ENCODE results near the gene LENG8. TPM values are rescaled to one million over a fixed set of nuclear protein-coding genes. Genes with fewer than 3 reads are reported as not detected.

Gene LENG8
- total and polyA plus RNA-seq, 10 of the 15 experiments (the other 5 are each of a cell fraction or from before 2014, with no cell fraction given): 2.3 to 145 (median 34.4) TPM

DNA sequence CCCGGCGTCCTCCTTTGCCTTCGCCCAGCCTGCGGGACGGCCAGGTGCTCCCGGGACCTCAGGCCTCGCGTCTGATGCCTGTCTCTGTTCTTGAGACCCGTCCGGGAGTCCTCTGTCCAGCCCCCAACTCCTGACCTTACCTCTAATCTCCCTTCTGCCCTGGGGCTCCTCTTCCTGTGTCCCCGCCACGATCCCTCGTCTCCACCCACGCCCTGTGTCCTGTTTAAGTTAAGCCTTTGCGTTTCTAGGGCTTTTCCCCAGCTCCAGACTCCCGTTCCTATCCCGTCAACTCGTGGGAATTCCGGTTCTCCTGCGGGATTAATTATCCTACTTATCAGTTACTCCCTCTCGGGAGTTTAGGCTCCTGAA, 686 bp downstream of the LENG8 start:
- H3K79me2 ChIP-seq (ENCODE audit: control insufficient read depth, insufficient read depth, low read length): peaks cover 56% of the 10 kb centered on the region
- 0 out of 2 replicates have a peak, but pooled peaks have one; percentile 5 for TF ChIP-seq BMI1 (IDR thresholded peaks at IDR 0.05; ENCODE audit: borderline replicate concordance)
- TF ChIP-seq CHD2 (IDR thresholded peaks at IDR 0.05; ENCODE audit: borderline replicate concordance, low read depth, low read length): no peak
- peak in 1 of 2 experiments; percentile 49; a peak in 1 of 3 replicates for TF ChIP-seq EGR1 (IDR thresholded peaks at IDR 0.05; ENCODE audit: borderline replicate concordance in 1 of 2, low read depth in 2 of 2, low read length in 2 of 2)
- H3K4me3 ChIP-seq: peak overlapping the region; percentile 90
- peak overlapping the region; percentile 93 for H3K27ac ChIP-seq (ENCODE audit: control insufficient read depth, insufficient read depth)
- peaks cover 13 to 22% of the 10 kb centered on the region in 2 experiments for H3K36me3 ChIP-seq (ENCODE audit: control insufficient read depth in 2 of 2, insufficient read depth in 2 of 2, low read length in 1 of 2)
- H2AFZ ChIP-seq (ENCODE audit: control insufficient read depth, low read depth, low read length): no peak overlapping the region
- RAD21 ChIA-PET (ENCODE audit: unreplicated experiment): interaction anchor here (1.5 kb wide), 1 partner anchor 61 kb away, joined by 3 read pairs; no protein-coding TSS in a partner anchor
- H3K27me3 ChIP-seq (replicated peaks in 1 of 2; ENCODE audit: control insufficient read depth in 2 of 2, insufficient read depth in 2 of 2, low read length in 1 of 2): no peaks in the 10 kb centered on the region
- POLR2A ChIA-PET: interaction anchor here (1.3 kb wide), 1 partner anchor 167 kb away, joined by 4 read pairs; no protein-coding TSS in a partner anchor
- intact Hi-C loops (cut with micrococcal nuclease; ENCODE audit: unreplicated experiment): loop anchor here (1.0 kb wide), 1 partner anchor 14 kb away; the partner anchor contains the start of gene LENG9
- H3K9ac ChIP-seq (ENCODE audit: control insufficient read depth, insufficient read depth, low read length): peak overlapping the region; percentile 92
- CTCF ChIA-PET: no interaction called here
- H3K4me1 ChIP-seq (ENCODE audit: control insufficient read depth, insufficient read depth, low read length): no peaks in the 10 kb centered on the region
- FAIRE-seq (no peak), DNase-seq (ENCODE audit: low read depth, low spot score) (no peak), ATAC-seq (no peak)
- SMC1A ChIA-PET (ENCODE audit: uncharacterized antibody, unreplicated experiment): no interaction called here
- in situ Hi-C loops (cut with MboI): no loop called here
- no peaks in the 10 kb centered on the region for H3K9me3 ChIP-seq (replicated peaks; ENCODE audit: control insufficient read depth, insufficient read depth, low read length)
- WGBS (ENCODE audit: insufficient coverage, insufficient replicate concordance, low lambda C conversion rate, missing lambda C conversion rate): 1% methylated on average over 21 of the region's 21 CpGs
- H4K20me1 ChIP-seq (ENCODE audit: control insufficient read depth, insufficient read depth): peaks cover 7% of the 10 kb centered on the region
- peak overlapping the region; percentile 89 for H3K4me2 ChIP-seq (ENCODE audit: control insufficient read depth, insufficient read depth)
- BruUV-seq (replicated peaks): no TSS peak

- H3K36me3 ChIP-seq (ENCODE audit: control insufficient read depth in 2 of 2, insufficient read depth in 2 of 2, low read length in 1 of 2): peaks cover 15 to 39% of the 10 kb centered on the region in 2 experiments
- ChIA-PET RAD21 (ENCODE audit: unreplicated experiment) (no interaction called here), SMC1A (ENCODE audit: uncharacterized antibody, unreplicated experiment) (no interaction called here), CTCF (interaction anchor here (1.0 to 1.5 kb wide), 2 partner anchors 12 to 27 kb away, joined by 3 to 4 read pairs; partner anchors contain the start of gene LENG9), POLR2A (no interaction called here)
- WGBS (ENCODE audit: insufficient coverage, insufficient replicate concordance, low lambda C conversion rate, missing lambda C conversion rate): 58% methylated on average over 9 of the region's 9 CpGs
- H3K4me3 ChIP-seq: peak overlapping the region; percentile 90
- ATAC-seq (no peak), DNase-seq (ENCODE audit: low read depth, low spot score) (no peak), FAIRE-seq (no peak)
- no peaks in the 10 kb centered on the region for H3K27me3 ChIP-seq (replicated peaks in 1 of 2; ENCODE audit: control insufficient read depth in 2 of 2, insufficient read depth in 2 of 2, low read length in 1 of 2)
- no peak overlapping the region for H3K27ac ChIP-seq (ENCODE audit: control insufficient read depth, insufficient read depth)
- no peak overlapping the region for H2AFZ ChIP-seq (ENCODE audit: control insufficient read depth, low read depth, low read length)
- no peaks in the 10 kb centered on the region for H3K4me1 ChIP-seq (ENCODE audit: control insufficient read depth, insufficient read depth, low read length)
- peaks cover 56% of the 10 kb centered on the region for H3K79me2 ChIP-seq (ENCODE audit: control insufficient read depth, insufficient read depth, low read length)
- in situ Hi-C loops (cut with MboI) (no loop called here), intact Hi-C loops (cut with micrococcal nuclease; ENCODE audit: unreplicated experiment) (no loop called here)
- H3K9me3 ChIP-seq (replicated peaks; ENCODE audit: control insufficient read depth, insufficient read depth, low read length): no peaks in the 10 kb centered on the region
- BruUV-seq (replicated peaks): no TSS peak
- peaks cover 7% of the 10 kb centered on the region for H4K20me1 ChIP-seq (ENCODE audit: control insufficient read depth, insufficient read depth)
- TF ChIP-seq MTA2 (IDR thresholded peaks at IDR 0.05; ENCODE audit: low read depth) (no peak), TARDBP (IDR thresholded peaks at IDR 0.05; ENCODE audit: borderline replicate concordance) (no peak), POLR2A (IDR thresholded peaks at IDR 0.05; ENCODE audit: low read depth, low read length) (peak; percentile 38; the same call in 1 of the 2 replicates)
- no peak overlapping the region for H3K9ac ChIP-seq (ENCODE audit: control insufficient read depth, insufficient read depth, low read length)
- H3K4me2 ChIP-seq (ENCODE audit: control insufficient read depth, insufficient read depth): peak overlapping the region; percentile 89
Measured at GRCh38 chr19:54451331-54451871, 2.4 kb downstream of the LENG8 start.

All from GM12878 (cell line).